Ovary (tissue), 9 donors: ENCODE data around the gene BMP8A. TPM values are rescaled to one million over a fixed set of nuclear protein-coding genes. Genes with fewer than 3 reads are reported as not detected.
"Not testable (repeated sequence)": the region's sequence is repeated elsewhere in the genome, so short reads cannot be mapped to it uniquely, and the experiment has no call there.

Experiments
- DNase-seq, 5 donors: peaks; one replicate each; pipeline ENCODE4 v3.0.0-alpha.2; 2019 to 2020
- H3K27ac ChIP-seq, 2 donors: fragments of 200-600 bp; one replicate each; pipeline versions ENCODE4 v1.5.1 to v1.8.0; 2019 to 2022
- H3K27me3 ChIP-seq: fragments of 200-600 bp; one replicate; pipeline ENCODE4 v1.8.0; 2022
- H3K36me3 ChIP-seq: fragments of 200-600 bp; sonication (generic); one replicate; pipeline ENCODE4 v1.5.1; 2019
- H3K4me1 ChIP-seq: one replicate; pipeline ENCODE4 v1.8.1; 2013; ENCODE audit warnings: mild to moderate bottlenecking, moderate library complexity; ENCODE audit not compliant: insufficient read depth
- H3K4me3 ChIP-seq: fragments of 200-600 bp; sonication (generic); one replicate; pipeline ENCODE4 v1.5.1; 2017
- H3K9me3 ChIP-seq, 2 donors: fragments of 200-600 bp in 1 of 2; sonication (generic) in 1 of 2; one replicate each; pipeline versions ENCODE4 v1.5.1 to v1.8.1; 2013 to 2019; ENCODE audit warnings: mild to moderate bottlenecking in 1 of 2, moderate library complexity in 1 of 2
- EP300 ChIP-seq: sonication (generic); formaldehyde crosslinking; IDR thresholded peaks from one replicate; pipeline ENCODE4 v1.6.1; 2017; ENCODE audit warnings: antibody characterized with exemption
- POLR2A ChIP-seq: fragments of 450-650 bp; IDR thresholded peaks from one replicate; pipeline ENCODE4 v1.6.1; 2017; ENCODE audit warnings: antibody characterized with exemption, mild to moderate bottlenecking, moderate library complexity
- WGBS, 3 donors: extraction: QIAGEN DNeasy Blood & Tissue Kit in 1 of 3; methylation state at CpG; one replicate each; pipeline versions ENCODE4 v1.1.5 to v1.1.7; 2013 to 2017; 5-methylcytosine and 5-hydroxymethylcytosine counted together
- intact Hi-C, 4 donors: fragments of 100-400 bp; cut with DNase I; formaldehyde crosslinking; loops; one replicate each; pipeline versions ENCODE4 v1.11.0 to v1.15.1; 2022 to 2023
- polyA plus RNA-seq, 2 donors: library from polyadenylated mRNA; stranded (reverse); fragments of 200-250 nt in 1 of 2; fragments of 350-450 nt in 1 of 2; fragmentation: Illumina TruSeq in 1 of 2; extraction: RNeasy Lipid Tissue Mini Kit (QIAGEN cat#74804) in 1 of 2; gene quantifications; one replicate each; pipeline ENCODE4 v1.2.3, GENCODE V29; 2013 to 2014
- total RNA-seq, 7 donors: library from RNA; depleted of rRNA in 2 of 7; stranded (reverse); fragments of >200 nt in 2 of 7; fragmentation: NEBNext Ultra II Directional in 3 of 7; extraction: Animal tissue kit (Norgen Biotek cat#: 25700) in 3 of 7; gene quantifications; one replicate each; pipeline versions ENCODE4 v1.1.0 to v1.2.4, GENCODE V29; 2016 to 2023
- TF ChIP-seq, protein P1 (sequence below), 3 donors: fragments of 450-650 bp in 2 of 3; fragments of 200-600 bp in 1 of 3; IDR thresholded peaks; one replicate each; pipeline versions ENCODE4 v1.5.1 to v1.8.0; 2016 to 2022; ENCODE audit warnings: antibody characterized with exemption in 3 of 3, mild to moderate bottlenecking in 1 of 3
- donor health status: DM: no; HTN: no; CAD: no; lungs with moderate emphysema.
- donor health status: DM: no; HTN: no; CAD: no.
- donor health status: Bipolar disorder and iron deficiency.
- donor health status: DM: yes; HTN: yes; CAD: no.
- donor health status: DM: no; HTN: no; CAD: no.
- donor health status: DM: yes; HTN: yes; CAD: no.

BMP8A gene
- total and polyA plus RNA-seq, 9 donors = 1.2 to 11.0 (median 5.6) TPM; not detected in 1

DNA sequence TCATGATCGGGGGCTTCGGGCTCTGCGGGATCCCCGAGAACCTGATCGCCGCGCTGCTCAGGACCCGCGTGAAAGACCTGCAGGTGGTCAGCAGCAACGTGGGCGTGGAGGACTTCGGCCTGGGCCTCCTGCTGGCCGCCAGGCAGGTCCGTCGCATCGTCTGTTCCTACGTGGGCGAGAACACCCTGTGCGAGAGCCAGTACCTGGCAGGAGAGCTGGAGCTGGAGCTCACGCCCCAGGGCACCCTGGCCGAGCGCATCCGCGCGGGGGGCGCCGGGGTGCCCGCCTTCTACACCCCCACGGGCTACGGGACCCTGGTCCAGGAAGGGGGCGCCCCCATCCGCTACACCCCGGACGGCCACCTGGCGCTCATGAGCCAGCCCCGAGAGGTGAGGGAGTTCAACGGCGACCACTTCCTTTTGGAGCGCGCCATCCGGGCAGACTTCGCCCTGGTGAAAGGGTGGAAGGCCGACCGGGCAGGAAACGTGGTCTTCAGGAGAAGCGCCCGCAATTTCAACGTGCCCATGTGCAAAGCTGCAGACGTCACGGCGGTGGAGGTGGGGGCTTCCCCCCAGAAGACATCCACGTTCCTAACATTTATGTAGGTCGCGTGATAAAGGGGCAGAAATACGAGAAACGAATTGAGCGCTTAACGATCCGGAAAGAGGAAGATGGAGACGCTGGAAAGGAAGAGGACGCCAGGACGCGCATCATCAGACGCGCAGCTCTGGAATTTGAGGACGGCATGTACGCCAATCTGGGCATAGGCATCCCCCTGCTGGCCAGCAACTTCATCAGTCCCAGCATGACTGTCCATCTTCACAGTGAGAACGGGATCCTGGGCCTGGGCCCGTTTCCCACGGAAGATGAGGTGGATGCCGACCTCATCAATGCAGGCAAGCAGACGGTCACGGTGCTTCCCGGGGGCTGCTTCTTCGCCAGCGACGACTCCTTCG lies 24.0 kb downstream of the BMP8A start:
- intact Hi-C loops, H3K36me3 ChIP-seq, H3K27me3 ChIP-seq, H3K9me3 ChIP-seq, H3K4me1 ChIP-seq: not testable (repeated sequence)
- DNase-seq = peak in 2 of 5 donors; percentile 39 to 72
- Histone ChIP-seq H3K4me3 (peak overlapping the region; percentile 25), H3K27ac (peak overlapping the region in 1 of 2 donors; percentile 36)
- 15 to 60% (median 47%) methylated on average over 22 to 28 of the region's 78 CpGs for WGBS, 3 donors

DNA sequence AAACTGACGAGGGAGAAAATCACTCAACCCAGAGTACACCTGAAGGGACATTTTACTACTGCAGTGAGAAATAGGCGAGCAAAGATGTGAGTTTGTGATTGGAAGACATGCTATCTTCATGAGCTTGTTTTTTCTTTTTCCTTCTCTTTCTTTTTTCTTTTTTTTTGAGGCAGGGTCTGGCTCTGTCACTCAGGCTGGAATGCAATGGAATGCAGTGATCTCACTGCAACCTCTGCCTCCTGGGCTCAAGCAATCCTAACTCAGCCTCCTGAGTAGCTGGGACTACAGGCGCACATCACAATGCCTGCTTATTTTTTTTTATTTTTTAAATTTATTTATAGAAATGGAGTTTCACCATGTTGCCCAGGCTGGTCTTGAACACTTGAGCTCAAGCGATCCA lies 25.4 kb downstream of the BMP8A start:
- H3K9me3 ChIP-seq, H3K4me3 ChIP-seq, H3K27me3 ChIP-seq, H3K4me1 ChIP-seq, intact Hi-C loops, H3K36me3 ChIP-seq, H3K27ac ChIP-seq: not testable (repeated sequence)
- 85 to 90% (median 88%) methylated on average over 3 to 4 of the region's 4 CpGs for WGBS, 3 donors
- DNase-seq = peak in 1 of 5 donors; percentile 4

DNA sequence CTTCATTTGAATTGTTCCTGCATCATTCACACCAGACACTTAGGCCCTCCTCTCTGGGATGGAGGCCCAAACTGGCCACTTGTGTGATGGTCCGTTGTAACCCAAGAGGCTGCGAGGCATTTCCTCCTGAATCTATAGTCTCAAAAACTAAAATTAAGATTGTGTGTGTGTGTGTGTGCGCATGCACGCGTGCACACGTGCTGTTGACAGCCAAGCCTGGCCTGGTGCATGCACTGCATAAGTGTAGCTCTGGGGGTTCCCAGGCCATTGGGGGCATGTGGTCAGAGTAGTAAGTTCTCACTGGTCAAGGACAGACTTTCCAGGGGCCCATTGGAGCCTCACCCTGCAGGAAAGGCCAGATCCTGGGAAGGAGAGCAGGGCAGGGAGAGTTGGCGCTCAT lies 26.5 kb downstream of the BMP8A start:
- H3K27ac ChIP-seq, H3K36me3 ChIP-seq, H3K9me3 ChIP-seq, intact Hi-C loops, H3K27me3 ChIP-seq, H3K4me3 ChIP-seq, H3K4me1 ChIP-seq, DNase-seq: not testable (repeated sequence)
- WGBS, 3 donors = 77 to 97% (median 91%) methylated on average over 5 to 6 of the region's 7 CpGs

DNA sequence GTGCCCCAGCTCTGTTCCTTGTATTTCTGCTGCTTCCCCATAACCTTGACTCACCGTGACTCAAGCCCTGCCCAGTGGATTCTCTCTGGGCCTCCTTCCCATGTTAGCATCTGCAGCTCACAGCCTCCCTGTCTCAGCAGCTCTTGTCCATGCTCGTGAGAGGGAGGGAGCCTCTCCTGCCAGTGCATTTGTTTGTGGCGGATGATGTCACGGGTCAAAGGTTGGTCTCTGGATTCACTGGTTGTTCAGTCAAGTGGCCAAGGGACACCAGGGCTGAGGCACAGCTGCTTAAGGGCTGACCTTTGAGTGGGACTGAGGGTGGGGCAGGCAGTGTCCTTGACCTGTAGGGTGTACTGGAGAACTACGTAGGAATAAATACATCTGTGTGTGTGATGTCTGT lies 27.9 kb downstream of the BMP8A start:
- H3K4me1 ChIP-seq, H3K27ac ChIP-seq, intact Hi-C loops, H3K9me3 ChIP-seq, H3K27me3 ChIP-seq, H3K4me3 ChIP-seq, H3K36me3 ChIP-seq: not testable (repeated sequence)
- WGBS, 3 donors = 6 to 17% (median 9%) methylated on average over 1 to 2 of the region's 5 CpGs
- peak in 3 of 5 donors; percentile 51 to 77 (median 52) for DNase-seq

DNA sequence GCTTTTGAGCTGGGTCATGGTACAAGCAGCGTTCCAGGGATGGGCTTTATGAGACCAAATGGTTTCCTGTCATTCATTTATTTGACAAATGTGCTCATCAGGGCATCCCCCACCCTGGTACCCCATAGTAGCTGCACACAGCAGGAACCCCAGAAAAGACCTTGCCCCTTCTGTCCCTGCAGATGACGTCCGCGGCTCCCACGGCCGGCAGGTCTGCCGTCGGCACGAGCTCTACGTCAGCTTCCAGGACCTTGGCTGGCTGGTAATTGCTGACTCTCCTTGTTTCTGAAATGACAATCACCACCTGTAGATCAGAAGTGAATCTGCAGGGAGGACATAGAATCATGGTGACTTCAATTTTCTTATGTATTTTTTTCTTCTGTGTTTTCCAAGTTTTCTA lies 30.8 kb downstream of the BMP8A start:
- intact Hi-C loops, DNase-seq, H3K27me3 ChIP-seq, H3K27ac ChIP-seq, H3K4me3 ChIP-seq, H3K9me3 ChIP-seq, H3K4me1 ChIP-seq, H3K36me3 ChIP-seq: not testable (repeated sequence)
- WGBS, 3 donors = 46 to 61% (median 55%) methylated on average over 10 of the region's 10 CpGs

DNA sequence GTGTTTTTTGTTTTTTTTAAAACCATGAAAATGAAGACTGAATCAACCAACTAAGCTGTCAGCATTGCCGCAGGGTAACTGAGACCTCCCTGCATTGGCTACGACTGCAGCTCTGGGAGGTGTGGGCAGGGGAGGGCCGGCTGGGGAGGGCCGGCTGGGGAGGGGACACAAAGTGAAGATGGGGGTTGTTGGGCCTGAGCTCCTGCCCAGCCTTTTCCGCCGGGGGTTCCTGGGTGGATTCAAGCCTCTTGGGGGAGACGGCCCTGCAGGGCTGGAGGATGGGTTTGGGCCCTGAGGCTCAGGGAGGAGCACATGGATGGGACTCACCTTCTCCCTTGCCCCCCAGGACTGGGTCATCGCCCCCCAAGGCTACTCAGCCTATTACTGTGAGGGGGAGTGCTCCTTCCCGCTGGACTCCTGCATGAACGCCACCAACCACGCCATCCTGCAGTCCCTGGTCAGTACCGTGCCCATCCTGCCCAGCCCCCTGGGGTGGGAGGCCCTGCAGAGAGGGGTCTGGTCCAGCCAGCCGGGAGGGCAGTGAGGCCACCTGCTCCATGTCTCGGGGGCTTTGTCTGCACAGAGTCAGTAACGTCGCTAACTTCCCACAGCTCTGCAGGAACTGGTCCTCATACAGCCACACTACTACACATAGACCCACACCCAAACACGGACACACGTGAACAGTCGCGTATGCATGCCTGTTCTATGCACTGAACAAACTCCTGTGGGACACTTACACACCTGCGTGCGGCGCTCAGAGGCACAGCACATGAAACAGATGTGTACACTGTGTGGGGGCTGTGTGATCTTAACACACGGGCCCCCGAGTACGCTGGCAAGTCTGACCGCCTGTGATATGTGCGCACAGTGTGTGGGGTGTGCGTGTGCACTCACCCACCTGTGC lies 31.5 kb downstream of the BMP8A start:
- Histone ChIP-seq H3K36me3 (no peaks in the 10 kb centered on the region), H3K9me3 (no peaks in the 10 kb centered on the region), H3K4me3 (no peak overlapping the region), H3K27me3 (no peaks in the 10 kb centered on the region), H3K4me1 (no peaks in the 10 kb centered on the region), H3K27ac (no peak overlapping the region)
- TF ChIP-seq EP300 (no peak), POLR2A (no peak)
- TF ChIP-seq, protein P1, sequence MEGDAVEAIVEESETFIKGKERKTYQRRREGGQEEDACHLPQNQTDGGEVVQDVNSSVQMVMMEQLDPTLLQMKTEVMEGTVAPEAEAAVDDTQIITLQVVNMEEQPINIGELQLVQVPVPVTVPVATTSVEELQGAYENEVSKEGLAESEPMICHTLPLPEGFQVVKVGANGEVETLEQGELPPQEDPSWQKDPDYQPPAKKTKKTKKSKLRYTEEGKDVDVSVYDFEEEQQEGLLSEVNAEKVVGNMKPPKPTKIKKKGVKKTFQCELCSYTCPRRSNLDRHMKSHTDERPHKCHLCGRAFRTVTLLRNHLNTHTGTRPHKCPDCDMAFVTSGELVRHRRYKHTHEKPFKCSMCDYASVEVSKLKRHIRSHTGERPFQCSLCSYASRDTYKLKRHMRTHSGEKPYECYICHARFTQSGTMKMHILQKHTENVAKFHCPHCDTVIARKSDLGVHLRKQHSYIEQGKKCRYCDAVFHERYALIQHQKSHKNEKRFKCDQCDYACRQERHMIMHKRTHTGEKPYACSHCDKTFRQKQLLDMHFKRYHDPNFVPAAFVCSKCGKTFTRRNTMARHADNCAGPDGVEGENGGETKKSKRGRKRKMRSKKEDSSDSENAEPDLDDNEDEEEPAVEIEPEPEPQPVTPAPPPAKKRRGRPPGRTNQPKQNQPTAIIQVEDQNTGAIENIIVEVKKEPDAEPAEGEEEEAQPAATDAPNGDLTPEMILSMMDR (IDR thresholded peaks at IDR 0.05) = no peak
- 82 to 83% (median 82%) methylated on average over 27 to 29 of the region's 29 CpGs for WGBS, 3 donors
- no peak for DNase-seq
- intact Hi-C loops = no loop called here
